Fibroblast of skin of left biceps (primary cell): ENCODE results near the gene MFAP4.
"Not testable (repeated sequence)": the region's sequence is repeated elsewhere in the genome, so short reads cannot be mapped to it uniquely, and the experiment has no call there.

Experiments
- DNase-seq, 2 experiments: peaks; one replicate each; pipeline ENCODE4 v3.0.0-alpha.2; 2013; ENCODE audit warnings: low read depth in 2 of 2

The MFAP4 gene

DNA sequence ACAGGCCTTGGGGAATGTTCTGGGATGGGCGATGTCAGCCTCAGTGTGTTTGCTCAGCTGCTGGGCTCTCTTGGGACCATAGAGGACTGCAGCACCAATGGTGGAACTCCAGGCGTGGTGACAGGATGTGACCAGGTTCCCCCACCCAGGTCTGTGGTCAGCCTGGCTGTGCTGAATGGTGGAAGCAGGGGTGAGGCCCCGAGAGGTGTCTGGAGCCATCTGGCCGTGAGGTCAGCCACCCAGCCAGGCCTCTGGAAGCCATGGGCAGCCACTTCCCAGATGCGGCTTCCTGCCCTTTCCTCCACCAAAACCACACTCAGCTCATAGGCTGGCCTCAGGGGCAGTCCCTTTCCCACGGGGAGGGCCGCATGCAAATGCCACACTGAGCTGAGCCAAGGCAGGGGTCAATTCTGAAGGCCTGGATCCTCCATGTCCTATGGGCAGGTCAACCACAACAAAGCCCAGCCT, 16.5 kb downstream of the MFAP4 start:
- DNase-seq, result no peak

DNA sequence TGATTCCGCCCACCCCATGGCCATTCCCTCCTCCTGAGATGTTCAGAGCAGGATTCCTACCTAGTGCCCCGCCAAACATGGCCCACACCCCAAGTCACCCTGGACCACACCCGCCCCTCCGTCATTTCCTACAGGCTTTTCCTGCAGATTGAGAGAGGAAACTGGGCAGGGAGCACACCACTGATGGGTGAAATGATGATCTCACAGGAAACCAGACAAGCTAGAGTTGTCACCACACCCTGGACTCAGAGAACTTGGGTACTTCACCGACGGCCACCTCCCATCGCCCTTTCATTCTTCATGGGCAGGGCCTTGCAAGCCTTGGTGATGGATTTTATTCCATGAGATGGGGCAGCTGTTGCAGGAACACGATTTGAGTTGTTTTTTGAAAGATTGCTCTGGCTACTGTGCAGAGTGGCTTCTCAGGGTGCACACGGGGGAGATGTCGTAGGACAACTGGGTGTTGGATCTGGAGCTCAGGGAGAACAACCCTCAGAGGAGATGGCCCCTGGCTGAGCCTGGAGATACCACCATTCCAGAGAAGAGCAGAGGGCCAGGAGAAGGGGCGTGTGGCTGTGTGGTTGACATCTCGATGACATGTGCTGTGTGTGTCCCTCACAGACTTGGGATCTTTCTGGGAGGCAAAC, 17.0 kb downstream of the MFAP4 start:
- no peak for DNase-seq

DNA sequence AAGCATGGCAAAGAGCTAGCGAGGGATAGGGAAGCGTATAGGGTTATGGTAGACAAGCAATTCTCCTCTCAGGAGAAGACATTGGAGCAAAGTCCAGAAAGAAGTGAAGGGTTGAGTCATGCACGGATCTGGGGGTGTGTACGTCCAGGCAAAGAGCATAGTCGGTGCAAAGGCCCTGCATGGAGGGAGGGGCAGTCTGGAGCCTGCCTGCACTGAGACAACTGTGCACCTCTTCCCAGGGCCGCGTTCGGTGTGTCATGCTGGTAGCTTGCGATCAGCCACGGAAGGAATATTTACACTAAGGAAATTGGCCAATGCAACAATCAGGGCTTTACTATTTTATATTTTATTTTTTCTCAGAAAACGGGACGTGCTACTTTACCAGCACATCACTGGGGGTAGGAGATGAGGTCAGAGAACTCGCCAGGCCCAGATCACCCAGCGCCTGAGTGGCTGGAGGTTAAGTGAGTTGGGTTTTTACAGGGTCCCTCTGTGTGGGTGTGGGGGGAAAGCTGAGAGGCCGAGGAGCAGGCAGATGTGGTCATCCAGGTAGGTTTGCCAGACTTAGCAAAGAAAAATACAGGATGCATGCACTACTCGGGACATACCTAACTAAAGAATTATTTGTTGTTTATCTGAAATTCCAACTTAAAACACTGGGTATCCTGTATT, 17.7 kb downstream of the MFAP4 start:
- no peak for DNase-seq

DNA sequence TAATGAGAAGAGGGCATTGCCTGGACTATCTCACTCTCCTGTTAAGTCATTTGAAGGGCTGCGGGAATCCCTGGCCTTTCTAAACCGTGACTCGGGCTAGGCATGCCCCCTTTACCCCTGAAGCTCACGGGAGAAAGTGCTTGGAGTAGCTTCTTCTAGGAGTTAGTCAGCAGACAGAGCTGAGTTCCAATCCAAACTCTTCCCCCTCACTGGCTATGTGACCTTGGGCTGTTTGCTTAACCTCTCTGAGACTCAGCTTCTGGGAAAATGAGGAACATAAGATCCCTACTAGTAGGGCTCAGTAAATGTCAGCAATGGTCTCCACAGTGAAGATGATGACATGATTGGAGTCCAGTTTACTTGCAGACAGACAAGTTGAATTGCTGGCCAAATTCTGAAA, 18.8 kb downstream of the MFAP4 start:
- no peak for DNase-seq

DNA sequence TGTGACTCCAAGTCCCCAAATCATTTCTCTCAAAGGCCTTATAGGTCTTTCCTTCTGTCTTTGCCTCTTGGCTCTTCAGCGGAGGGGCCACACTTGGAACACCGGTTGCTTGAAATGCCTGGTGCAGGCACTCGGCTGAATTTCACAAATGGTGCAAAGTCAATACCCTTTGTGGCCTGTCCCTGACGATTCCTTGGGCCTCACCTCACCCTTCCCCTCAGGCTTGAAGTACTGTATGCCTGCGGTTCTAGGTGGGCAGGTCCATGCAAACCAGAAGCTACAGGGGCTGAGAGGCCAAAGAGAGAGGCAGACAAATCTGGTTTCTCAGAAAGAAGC, 20.4 kb downstream of the MFAP4 start:
- no peak for DNase-seq

DNA sequence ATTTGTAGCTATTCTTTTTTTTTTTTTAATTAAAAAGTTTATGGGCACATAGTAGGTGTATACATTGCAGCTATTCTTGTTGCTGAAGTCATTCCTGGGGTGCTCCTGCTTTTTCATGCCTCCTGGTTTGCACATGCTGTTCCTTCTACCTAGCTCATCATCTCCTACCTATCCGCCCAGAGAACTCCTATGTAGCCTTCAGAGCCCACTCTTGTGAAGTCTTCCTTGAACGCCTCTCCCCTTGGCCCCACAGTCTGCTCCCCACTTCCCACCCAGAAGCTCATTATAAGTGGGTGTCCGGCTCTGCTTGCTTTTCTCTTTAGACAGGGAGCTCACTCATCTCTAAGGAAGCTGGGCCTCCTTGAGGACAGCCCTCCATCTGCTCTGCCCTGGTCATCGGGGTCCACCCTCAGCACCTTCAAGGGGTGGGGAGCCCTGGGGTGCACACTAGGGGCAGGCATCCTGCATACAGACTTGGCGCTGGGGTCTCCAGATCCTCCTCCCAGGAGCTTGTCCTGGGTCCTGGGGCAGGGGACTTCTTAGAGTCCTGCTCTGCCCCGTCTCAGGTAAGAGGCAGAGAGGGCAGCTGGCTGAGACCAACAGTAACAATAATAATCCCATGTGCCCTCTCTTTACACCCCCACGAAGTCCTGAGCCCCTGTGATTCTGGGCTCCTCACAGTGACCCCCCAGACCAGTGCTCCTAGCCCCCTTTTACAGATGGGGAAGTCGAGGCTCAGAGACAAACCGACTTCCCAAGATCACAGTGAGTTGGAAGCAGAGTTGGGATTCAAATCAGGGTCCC, 21.0 kb downstream of the MFAP4 start:
- DNase-seq, result no peak

DNA sequence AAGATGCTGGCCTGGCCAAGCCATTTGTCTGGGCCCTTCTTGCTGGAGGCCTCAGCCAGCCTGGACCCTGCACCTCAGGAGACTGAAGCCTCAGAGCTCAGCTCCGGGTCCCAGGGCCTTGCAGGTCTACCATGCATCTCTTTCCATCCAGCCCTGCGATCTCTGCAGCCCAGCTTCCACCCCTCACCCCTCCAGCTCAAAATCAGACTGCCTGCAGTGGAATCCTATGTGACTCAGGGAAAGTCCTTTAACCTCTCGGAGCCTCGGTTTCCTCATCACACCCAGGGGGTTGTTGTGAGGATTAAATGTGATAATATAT, 21.5 kb downstream of the MFAP4 start:
- no peak for DNase-seq

DNA sequence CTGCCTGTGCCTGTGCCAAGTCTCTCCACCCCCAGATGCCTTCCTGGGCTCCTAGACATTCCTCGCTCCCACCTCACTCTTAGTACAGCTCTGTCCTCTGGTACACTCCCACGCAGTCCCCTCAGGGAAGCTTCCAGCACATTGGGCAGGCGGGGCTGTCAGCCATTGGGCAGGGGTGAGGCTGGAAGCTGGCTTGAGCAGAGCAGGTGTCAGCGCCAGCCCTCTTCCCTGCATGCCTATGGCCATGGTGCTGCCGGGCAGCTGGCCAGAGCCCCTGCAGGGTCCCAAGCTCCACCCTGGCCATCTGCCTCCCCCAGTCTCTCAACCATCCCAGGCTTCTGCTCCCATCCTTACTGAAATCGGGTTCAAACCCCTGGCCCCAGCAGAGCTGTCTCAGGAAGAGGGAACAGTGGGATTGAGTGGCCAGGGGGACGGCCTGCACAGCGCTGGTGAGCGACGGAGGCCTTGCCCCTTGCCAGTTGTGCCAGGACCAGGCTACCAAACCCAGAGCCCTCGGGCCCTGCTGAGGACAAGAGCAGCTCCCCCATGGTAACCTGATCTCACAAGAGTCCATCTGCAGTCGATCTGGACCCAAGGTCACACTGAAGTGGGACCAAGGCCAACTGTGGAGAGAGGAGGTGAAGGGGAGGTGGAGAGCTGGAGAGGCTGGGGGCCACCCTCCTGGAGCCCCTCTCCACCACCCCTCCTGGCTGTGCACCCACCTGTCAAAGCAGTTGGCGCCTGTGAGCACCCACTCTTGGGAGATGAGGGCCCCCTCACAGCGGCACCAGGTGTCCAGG, 22.1 kb downstream of the MFAP4 start:
- no peak for DNase-seq

DNA sequence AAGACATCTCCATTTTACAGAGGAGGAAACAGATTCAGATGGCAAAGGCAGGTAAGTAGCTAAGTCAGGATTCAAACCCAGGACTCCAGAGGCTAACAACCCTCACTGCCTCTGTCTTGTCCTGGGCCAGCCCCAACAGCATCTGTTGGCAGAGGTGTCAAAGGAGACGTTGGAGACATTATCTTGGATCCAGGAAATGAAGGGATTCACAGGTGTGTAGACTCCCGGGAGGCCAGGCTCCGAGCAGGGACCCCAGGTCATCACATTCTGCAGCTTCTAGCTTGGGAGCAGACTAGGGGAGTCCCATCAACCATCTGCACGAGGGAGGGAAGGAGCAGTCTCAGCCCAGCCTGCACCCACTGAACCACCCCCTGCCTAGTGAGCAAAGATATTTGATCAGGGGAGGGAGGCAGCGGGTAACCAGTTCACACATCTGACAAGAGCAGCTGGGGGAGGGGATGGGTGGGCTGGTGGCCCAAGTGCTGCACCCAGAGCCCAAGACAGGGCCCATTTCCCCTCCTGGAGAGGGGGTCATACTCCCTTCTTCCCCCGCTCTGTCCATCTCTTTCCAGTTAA, 23.4 kb downstream of the MFAP4 start:
- DNase-seq, result no peak

DNA sequence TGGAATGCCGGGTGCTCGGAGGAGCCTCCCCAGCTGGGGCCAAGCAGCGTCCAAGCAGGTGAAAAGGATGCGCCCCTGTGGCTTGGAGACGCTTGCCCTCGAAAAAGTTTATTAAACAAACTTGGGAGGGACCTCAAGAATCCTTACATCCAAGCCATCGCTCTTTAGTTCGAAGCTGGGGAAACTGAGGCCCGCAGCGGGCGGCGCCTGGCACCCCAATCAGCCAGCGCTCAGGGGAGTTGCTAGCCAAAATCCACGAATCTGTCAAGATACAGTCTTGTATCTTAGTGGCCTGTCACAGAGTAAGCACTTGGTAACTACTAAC, 23.9 kb downstream of the MFAP4 start:
- DNase-seq, result no peak

DNA sequence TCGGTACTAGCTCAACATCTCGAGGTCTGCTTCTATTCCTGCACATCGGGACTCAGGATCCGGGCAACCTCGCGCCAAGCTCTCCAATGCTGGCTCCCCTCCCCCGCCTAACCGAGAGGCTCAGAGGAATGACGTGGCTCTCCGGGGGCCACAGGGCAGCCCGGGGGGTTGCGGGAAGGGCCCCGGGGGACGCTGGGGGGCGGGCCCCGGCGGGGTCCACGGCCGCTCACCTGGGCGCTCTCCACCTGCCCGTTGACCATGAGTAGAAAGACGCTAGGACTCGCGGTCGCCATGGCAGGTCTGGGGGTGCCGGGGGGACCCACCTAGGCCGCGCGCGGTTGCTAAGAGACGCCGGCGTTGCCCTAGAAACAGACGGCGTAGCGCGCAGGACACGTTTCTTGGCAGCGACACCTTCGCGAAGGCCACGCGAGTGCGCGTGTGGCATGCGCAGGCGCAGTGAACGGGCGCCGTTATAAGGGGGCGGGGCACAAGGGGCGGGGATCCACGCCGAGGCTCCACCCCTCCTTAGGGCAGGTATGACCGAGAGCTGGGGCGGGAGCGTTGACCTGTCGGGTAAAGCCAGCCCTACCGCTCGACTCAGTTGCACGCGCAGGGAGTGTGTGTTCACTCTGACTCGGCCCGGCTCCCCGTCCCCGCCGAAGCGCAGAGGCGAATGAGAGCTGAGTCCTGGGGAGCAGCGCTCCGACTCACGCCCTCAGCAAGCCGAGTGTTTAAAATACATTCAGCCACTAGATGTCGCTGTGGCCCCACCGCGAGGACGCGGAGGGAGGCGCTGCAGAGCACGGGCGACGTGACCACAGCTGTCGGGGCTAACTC, 24.5 kb downstream of the MFAP4 start, which contains the start of gene B9D1:
TSS of gene B9D1 (minus strand) at position 447 of the 837 bp plus-strand sequence. CDS start at position 293, 154 bp downstream.
- DNase-seq, result peak; percentile 78 to 80

DNA sequence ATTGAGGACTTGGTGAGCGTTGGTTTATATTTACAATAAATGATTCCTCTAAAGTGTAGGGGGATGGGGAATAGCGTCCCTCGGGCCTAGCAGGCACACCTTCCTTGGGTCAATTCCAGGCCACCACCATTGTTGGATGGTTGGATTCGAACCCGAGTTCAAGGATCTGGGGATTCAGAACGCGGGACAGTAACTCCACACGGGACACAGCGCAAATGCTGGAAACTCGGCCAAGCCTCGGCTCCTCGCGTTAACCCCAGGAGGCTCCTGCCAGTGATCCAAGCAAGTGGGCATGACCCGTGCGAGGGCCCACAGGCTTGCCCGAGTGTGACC, 25.1 kb downstream of the MFAP4 start:
- DNase-seq, result no peak

DNA sequence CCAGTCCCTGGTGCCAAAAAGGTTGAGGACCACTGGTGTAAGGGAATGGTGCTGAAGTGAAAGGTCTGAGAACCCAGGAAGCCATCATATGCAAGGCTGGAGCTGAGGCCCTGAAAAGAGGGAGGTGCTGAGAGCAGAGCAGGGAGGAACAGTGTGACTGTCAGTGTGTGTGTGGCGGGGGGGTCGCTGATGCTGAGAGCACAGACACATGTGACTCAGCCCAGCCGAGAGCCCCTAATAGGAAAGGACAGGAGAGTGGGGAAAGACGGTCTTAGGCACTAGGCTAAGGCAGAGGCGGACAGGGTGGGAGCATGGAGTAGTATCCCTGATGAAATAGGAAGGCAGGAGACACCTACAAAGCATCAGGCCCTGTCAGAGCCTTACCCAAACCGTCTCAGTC, 25.7 kb downstream of the MFAP4 start:
- no peak for DNase-seq

DNA sequence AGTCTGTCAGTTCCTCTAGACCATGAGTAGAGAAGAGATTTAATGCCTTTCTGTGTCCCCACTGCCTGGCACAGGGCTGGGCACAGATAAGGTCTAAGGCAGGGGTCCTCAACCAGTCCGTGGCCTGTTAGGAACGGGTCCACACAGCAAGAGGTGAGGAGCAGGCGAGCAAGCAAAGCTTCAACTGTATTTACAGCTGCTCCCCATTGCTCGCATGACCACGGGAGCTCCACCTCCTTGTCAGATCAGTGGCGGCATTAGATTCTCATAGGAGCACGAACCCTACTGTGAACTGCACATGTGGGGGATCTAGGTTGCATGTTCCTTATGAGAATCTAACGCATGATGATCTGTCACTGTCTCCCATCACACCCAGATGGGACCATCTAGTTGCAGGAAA, 26.2 kb downstream of the MFAP4 start:
- DNase-seq, result no peak

DNA sequence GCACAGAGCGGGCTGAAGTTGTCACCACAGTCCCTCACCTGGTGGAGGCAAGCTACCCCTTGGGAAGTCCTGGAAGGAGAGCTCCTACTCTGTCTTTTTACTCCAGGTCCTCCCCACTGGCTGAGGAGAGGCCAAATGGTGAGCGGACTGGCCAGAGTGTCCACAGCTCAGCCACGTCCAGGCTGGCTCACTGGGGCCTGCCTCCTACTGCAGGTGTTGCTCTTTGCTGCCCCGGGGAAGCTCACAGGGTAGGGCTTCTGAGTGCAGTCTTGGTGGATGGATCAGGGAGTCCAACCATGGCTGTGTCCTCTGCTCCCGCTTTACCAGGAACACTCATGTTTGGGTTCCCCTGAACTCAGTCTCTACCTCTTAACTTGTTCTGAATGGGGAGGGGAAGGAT, 27.1 kb downstream of the MFAP4 start:
- DNase-seq, result no peak

DNA sequence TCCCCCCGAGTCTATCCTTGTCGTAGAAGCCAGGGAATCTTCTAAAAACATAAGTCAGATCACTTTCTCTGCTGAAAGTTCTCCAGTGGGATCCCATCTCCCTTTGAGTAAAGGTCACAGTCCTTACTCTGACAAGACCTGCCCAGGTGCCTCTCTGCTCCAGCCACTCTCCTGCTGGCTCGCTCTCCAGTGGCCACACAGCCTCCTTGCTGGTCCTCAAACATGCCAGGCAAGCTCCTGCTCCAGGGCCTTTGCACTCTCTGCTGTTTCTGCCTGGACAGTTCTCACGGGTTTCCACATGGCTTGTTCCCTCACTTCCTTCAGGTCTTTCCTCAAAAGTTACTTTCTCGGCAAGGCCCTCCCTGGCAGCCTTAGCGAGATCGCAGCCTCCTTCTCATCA, 27.8 kb downstream of the MFAP4 start:
- DNase-seq, result no peak

DNA sequence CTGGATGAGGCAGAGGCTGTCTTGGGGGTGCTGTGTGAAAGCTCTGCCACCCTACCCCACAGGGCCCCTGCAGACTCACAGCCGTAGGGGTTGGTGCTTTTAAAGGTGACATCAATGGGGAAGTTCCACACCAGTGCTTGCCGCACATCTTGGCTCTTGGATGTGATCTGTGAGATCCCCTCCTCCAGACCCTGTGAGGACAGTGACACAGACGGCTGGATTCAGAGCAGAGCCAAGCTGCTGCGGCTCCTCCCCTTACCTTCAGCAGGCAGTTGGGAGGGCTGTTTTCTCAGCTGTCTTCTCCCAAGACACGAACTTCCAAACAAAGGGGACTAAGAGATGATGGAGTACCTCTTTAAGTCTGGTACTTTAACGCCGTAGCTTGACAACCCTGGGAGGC, 29.2 kb downstream of the MFAP4 start:
- no peak for DNase-seq

DNA sequence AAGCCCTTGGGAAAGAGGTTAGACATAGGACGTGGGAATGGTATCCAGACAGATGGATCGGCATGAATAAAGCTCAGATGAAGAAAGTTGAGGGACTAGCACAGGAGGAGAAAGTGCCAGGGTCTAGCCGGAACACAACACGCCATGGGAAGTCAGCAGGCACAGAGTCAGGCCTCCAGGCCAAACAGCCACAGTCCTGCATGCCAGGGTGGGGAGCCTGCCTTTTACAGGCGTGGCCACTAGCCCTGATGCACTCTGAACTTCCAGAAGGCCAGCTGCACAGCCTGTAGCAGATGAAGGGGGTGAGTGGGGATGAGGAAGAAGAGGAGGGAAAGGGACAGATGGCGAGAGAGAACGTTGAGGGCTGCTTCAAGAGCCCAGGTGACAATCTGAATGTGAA, 29.6 kb downstream of the MFAP4 start:
- DNase-seq, result no peak

DNA sequence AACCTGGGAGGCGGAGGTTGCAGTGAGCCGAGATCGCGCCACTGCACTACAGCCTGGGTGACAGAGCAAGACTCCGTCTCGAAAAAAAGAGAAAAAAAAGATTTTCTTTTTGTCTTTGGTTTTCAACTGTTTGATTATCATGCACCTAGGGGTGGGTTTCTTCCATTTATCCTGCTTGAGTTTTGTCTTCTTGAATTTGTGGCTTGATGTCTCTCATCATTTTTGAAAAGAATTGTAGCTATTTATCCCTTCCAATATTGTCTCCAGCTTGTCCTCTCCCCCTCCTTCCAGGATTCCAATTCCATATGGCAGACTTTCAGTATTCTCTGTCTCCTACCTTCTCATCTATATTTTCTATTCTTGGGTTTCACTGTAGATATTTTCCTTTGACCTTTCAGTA, 32.2 kb downstream of the MFAP4 start:
- DNase-seq, result no peak

DNA sequence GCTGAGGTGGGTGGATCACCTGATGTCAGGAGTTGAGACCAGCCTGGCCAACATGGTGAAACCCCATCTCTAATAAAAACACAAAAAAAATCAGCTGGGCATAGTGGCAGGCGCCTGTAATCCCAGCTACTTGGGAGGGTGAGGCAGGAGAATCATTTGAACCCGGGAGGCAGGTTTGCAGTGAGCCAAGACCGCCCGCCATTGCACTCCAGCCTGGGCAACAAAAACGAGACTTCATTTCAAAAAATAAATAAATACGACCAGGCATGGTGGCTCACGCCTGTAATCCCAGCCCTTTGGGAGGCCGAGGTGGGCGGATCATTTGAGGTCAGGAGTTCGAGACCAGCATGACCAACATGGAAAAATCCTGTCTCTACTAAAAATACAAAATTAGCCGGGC, 33.6 kb downstream of the MFAP4 start:
- not testable (repeated sequence) for DNase-seq

DNA sequence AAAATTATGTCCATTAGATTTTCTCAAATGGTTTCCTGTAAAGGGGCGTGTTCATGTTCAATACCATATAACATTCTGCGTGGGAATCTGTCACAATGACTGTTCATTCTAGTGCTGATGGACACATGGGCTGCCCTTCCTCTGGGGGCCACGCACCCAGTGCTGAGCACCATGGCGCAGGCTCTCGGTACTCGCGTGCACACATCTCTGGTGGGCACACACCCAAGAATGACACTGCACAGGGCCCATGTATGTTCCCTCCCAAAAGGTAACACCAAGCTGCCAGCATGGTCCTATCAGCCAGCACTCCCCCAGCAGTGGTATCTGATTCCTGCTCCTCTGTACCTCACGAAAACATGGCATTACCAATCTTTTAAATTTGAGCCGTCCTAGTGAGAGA, 38.2 kb downstream of the MFAP4 start:
- no peak for DNase-seq
